Measurements from ENCODE around the gene RCCD1.

Gene RCCD1

DNA sequence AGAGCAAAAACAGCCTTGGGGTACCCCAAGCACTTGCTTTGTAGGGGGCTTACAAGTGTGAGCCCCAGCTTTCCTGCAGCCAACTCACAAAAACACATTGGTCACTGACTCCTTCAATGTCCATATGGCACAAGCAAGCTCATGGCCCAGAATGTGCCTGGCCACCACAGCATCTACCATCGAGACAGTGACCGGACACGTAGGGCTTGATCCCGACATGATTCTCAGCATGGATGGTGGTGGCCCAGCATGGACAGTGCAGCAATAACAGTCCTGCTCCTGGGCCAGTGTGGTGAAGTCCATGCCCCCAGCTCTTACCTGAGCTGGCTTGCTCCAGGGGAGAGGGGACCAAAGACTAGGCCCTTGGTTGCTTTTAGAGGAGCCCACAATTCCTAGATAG is 13.6 kb upstream of the RCCD1 start:
- Histone ChIP-seq H3K4me2 (ENCODE audit: low read depth, low read length, poor library complexity, severe bottlenecking) (no peak overlapping the region), H3K79me2 (ENCODE audit: insufficient read depth, low read length) (peaks cover 19% of the 10 kb centered on the region), H3F3A (ENCODE audit: low read depth) (no peaks in the 10 kb centered on the region), H3K4me1 (ENCODE audit: insufficient read depth, low read length, poor library complexity, severe bottlenecking) (peaks cover 10% of the 10 kb centered on the region), H3K9me2 (replicated peaks; ENCODE audit: low read depth, low read length) (no peaks in the 10 kb centered on the region), H3K4me3 (ENCODE audit: low read length, poor library complexity, severe bottlenecking) (no peak overlapping the region), H3K9ac (ENCODE audit: low read depth, low read length, poor library complexity, severe bottlenecking) (no peak overlapping the region), H3K9me3 (ENCODE audit: insufficient read depth, low read depth, low read length) (no peaks in the 10 kb centered on the region), H4K20me1 (ENCODE audit: insufficient read depth, low read length, poor library complexity, severe bottlenecking) (peaks cover 11% of the 10 kb centered on the region), H3K27me3 (ENCODE audit: insufficient read depth, low read length, poor library complexity, severe bottlenecking) (no peaks in the 10 kb centered on the region), H3K36me3 (ENCODE audit: insufficient read depth, low read length) (peaks cover 40% of the 10 kb centered on the region; the same call in 1 of the 2 replicates), H2AFZ (ENCODE audit: low read length) (no peak overlapping the region)
- TF ChIP-seq EZH2phosphoT487 (IDR thresholded peaks at IDR 0.05; ENCODE audit: borderline replicate concordance), result no peak
- TF ChIP-seq, protein P1, sequence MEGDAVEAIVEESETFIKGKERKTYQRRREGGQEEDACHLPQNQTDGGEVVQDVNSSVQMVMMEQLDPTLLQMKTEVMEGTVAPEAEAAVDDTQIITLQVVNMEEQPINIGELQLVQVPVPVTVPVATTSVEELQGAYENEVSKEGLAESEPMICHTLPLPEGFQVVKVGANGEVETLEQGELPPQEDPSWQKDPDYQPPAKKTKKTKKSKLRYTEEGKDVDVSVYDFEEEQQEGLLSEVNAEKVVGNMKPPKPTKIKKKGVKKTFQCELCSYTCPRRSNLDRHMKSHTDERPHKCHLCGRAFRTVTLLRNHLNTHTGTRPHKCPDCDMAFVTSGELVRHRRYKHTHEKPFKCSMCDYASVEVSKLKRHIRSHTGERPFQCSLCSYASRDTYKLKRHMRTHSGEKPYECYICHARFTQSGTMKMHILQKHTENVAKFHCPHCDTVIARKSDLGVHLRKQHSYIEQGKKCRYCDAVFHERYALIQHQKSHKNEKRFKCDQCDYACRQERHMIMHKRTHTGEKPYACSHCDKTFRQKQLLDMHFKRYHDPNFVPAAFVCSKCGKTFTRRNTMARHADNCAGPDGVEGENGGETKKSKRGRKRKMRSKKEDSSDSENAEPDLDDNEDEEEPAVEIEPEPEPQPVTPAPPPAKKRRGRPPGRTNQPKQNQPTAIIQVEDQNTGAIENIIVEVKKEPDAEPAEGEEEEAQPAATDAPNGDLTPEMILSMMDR (conservative IDR thresholded peaks at IDR 0.05; ENCODE audit: low read length), result no peak

DNA sequence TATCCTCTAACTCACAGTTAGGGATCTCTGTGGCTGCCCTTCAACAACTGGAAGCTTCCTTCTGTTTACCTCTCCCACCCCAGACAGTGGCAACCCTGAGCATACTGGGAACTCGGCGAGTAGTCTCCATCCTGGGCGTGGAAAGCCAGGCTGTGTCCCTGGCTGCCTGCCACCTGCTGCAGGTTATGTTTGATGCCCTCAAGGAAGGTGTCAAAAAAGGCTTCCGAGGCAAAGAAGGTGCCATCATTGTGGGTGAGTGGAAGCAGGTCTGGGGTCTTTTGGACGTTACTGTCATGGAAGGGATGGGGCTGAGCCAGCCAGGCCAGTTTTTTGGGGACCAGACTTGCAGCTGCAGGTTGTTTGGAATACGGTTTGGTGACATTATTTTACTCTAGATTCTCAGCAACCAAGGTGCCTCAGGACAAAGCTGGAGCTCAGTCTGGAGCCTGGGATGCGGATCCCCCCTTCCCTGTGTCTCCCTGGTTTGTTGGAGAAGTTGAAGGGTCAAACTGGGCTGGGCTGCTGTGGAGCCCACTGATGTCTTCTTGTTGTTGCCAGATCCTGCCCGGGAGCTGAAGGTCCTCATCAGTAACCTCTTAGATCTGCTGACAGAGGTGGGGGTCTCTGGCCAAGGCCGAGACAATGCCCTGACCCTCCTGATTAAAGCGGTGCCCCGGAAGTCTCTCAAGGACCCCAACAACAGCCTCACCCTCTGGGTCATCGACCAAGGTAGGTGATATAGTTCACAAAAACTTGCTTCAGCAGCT is 12.1 kb upstream of the RCCD1 start:
- no peak overlapping the region for H3K4me3 ChIP-seq (ENCODE audit: low read length, poor library complexity, severe bottlenecking)
- H3K79me2 ChIP-seq (ENCODE audit: insufficient read depth, low read length), result peaks cover 6% of the 10 kb centered on the region; the same call in 1 of the 2 replicates
- H3K36me3 ChIP-seq (ENCODE audit: insufficient read depth, low read length), result peaks cover 54% of the 10 kb centered on the region; the same call in 1 of the 2 replicates
- H3K9me2 ChIP-seq (replicated peaks; ENCODE audit: low read depth, low read length), result no peaks in the 10 kb centered on the region
- H2AFZ ChIP-seq (ENCODE audit: low read length), result no peak overlapping the region
- H3K4me1 ChIP-seq (ENCODE audit: insufficient read depth, low read length, poor library complexity, severe bottlenecking), result no peaks in the 10 kb centered on the region
- no peaks in the 10 kb centered on the region for H3K9me3 ChIP-seq (ENCODE audit: insufficient read depth, low read depth, low read length)
- no peaks in the 10 kb centered on the region for H3F3A ChIP-seq (ENCODE audit: low read depth)
- no peak overlapping the region for H3K9ac ChIP-seq (ENCODE audit: low read depth, low read length, poor library complexity, severe bottlenecking)
- no peak for TF ChIP-seq EZH2phosphoT487 (IDR thresholded peaks at IDR 0.05; ENCODE audit: borderline replicate concordance)
- TF ChIP-seq, protein P1 (conservative IDR thresholded peaks at IDR 0.05; ENCODE audit: low read length), result no peak
- H4K20me1 ChIP-seq (ENCODE audit: insufficient read depth, low read length, poor library complexity, severe bottlenecking), result no peaks in the 10 kb centered on the region
- H3K27me3 ChIP-seq (ENCODE audit: insufficient read depth, low read length, poor library complexity, severe bottlenecking), result no peaks in the 10 kb centered on the region
- H3K4me2 ChIP-seq (ENCODE audit: low read depth, low read length, poor library complexity, severe bottlenecking), result no peak overlapping the region

DNA sequence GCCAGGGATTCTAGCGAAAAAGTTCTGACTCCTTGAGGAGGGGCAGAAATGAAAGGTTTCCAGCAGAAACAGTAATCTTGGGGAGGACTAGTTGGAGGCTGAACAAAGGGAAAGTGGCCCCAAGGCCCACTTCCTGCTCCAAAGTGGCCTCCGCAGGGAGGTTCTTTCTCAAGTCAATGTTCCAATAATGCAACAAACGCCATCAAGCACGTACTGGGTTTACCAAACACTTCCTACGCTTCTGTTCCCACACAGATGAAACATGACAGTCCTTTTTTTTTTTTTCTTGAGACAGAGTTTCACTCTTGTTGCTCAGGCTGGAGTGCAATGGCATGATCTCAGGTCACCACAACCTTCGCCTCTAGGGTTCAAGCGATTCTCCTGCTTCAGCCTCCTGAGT is 9.6 kb upstream of the RCCD1 start:
- Histone ChIP-seq H3F3A (ENCODE audit: low read depth) (no peaks in the 10 kb centered on the region), H4K20me1 (ENCODE audit: insufficient read depth, low read length, poor library complexity, severe bottlenecking) (no peaks in the 10 kb centered on the region), H2AFZ (ENCODE audit: low read length) (no peak overlapping the region), H3K36me3 (ENCODE audit: insufficient read depth, low read length) (peaks cover 59% of the 10 kb centered on the region; the same call in 1 of the 2 replicates), H3K4me3 (ENCODE audit: low read length, poor library complexity, severe bottlenecking) (no peak overlapping the region), H3K9me2 (replicated peaks; ENCODE audit: low read depth, low read length) (no peaks in the 10 kb centered on the region), H3K9me3 (ENCODE audit: insufficient read depth, low read depth, low read length) (no peaks in the 10 kb centered on the region), H3K27me3 (ENCODE audit: insufficient read depth, low read length, poor library complexity, severe bottlenecking) (no peaks in the 10 kb centered on the region), H3K79me2 (ENCODE audit: insufficient read depth, low read length) (no peaks in the 10 kb centered on the region; the same call in 1 of the 2 replicates), H3K4me2 (ENCODE audit: low read depth, low read length, poor library complexity, severe bottlenecking) (no peak overlapping the region), H3K4me1 (ENCODE audit: insufficient read depth, low read length, poor library complexity, severe bottlenecking) (peaks cover 7% of the 10 kb centered on the region), H3K9ac (ENCODE audit: low read depth, low read length, poor library complexity, severe bottlenecking) (no peak overlapping the region)
- no peak for TF ChIP-seq EZH2phosphoT487 (IDR thresholded peaks at IDR 0.05; ENCODE audit: borderline replicate concordance)
- TF ChIP-seq, protein P1 (conservative IDR thresholded peaks at IDR 0.05; ENCODE audit: low read length), result no peak

Data from Loucy (cell line).